ENCODE measurements around the gene SACS. TPM values are rescaled to one million over a fixed set of nuclear protein-coding genes. Genes with fewer than 3 reads are reported as not detected.
A peak's percentile ranks its signal among the peaks of the same experiment; 100 is the strongest.

SACS gene
- total RNA-seq, 6 experiments from 2014 or later: 1.5 to 5.9 (median 3.3) TPM

DNA sequence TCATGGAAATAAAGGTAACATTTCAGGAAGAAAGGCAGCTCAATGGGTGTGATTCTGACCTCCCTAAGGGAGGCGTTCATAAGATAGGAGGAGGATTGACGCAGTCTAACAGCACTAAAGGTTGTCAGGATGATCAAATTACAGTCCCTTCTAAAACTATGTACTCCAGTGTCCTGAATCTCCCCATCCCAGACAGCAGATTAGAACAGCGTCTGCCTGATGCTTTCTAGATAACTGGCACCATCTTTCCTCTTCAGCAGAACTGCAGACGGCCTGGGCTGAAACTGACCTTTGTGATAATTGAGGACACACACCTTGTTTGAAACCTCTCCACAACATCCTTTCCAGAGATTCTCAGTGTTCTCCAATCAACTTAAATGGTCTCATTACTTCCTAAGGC is 25.5 kb upstream of the SACS start:
- 69% methylated on average over 4 of the region's 4 CpGs for WGBS (ENCODE audit: insufficient coverage, low coverage, low lambda C conversion rate, missing lambda C conversion rate)
- Histone ChIP-seq H3K27ac (no peak overlapping the region), H3K4me3 (no peak overlapping the region), H3K36me3 (no peaks in the 10 kb centered on the region), H3K27me3 (no peaks in the 10 kb centered on the region), H3K9me3 (no peaks in the 10 kb centered on the region), H3K4me1 (peaks cover 0 to 3% (median 0%) of the 10 kb centered on the region in 4 donors)
- no peak for DNase-seq
- TF ChIP-seq POLR2A (IDR thresholded peaks at IDR 0.05): no peak
- TF ChIP-seq, protein P1, sequence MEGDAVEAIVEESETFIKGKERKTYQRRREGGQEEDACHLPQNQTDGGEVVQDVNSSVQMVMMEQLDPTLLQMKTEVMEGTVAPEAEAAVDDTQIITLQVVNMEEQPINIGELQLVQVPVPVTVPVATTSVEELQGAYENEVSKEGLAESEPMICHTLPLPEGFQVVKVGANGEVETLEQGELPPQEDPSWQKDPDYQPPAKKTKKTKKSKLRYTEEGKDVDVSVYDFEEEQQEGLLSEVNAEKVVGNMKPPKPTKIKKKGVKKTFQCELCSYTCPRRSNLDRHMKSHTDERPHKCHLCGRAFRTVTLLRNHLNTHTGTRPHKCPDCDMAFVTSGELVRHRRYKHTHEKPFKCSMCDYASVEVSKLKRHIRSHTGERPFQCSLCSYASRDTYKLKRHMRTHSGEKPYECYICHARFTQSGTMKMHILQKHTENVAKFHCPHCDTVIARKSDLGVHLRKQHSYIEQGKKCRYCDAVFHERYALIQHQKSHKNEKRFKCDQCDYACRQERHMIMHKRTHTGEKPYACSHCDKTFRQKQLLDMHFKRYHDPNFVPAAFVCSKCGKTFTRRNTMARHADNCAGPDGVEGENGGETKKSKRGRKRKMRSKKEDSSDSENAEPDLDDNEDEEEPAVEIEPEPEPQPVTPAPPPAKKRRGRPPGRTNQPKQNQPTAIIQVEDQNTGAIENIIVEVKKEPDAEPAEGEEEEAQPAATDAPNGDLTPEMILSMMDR (IDR thresholded peaks at IDR 0.05): no peak
- no peak for ATAC-seq
- intact Hi-C loops (cut with DNase I): no loop called here

DNA sequence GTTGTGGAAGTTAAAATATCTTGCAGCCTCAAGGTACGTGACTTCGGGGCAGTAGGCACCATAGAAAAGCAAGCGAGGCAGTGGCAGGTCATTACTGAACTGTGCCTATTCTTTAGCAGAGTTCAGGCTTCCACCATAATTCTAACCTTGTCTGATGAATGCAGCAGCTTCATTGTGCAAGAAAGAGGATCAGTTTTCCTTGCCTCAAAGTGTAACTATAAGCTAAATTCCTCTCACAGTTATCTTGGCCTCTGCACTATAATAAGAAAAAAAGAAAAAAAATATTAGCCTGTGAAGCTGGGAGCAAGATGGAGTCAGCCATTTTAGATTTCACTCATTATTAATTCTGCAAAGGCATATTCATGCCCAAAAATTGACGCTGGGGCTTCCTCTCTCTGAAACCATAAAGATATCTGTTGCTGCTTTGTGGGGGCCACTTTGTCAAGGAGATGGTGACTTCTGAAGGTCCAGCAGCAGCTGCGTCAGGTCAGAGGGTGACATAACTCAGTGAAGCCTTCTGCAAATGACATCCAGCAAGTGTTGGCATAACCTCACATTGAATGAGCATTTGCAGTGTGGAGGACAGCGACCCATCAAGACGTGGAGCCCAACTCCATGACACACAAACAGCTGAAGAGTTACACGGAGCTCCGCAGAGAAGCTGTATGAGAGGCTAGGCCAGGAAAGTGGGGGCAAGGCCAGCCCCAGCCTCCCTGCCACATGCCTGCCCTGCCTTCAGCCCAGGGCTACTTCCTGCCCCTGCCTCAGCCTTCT is 23.1 kb upstream of the SACS start:
- DNase-seq (no peak), ATAC-seq (no peak)
- intact Hi-C loops (cut with DNase I): no loop called here
- Histone ChIP-seq H3K4me3 (no peak overlapping the region), H3K9me3 (no peaks in the 10 kb centered on the region), H3K27ac (no peak overlapping the region), H3K36me3 (no peaks in the 10 kb centered on the region), H3K4me1 (peaks cover 0 to 3% (median 0%) of the 10 kb centered on the region in 4 donors), H3K27me3 (no peaks in the 10 kb centered on the region)
- 87% methylated on average over 5 of the region's 9 CpGs for WGBS (ENCODE audit: insufficient coverage, low coverage, low lambda C conversion rate, missing lambda C conversion rate)
- no peak for TF ChIP-seq POLR2A (IDR thresholded peaks at IDR 0.05)
- TF ChIP-seq, protein P1 (IDR thresholded peaks at IDR 0.05): no peak

DNA sequence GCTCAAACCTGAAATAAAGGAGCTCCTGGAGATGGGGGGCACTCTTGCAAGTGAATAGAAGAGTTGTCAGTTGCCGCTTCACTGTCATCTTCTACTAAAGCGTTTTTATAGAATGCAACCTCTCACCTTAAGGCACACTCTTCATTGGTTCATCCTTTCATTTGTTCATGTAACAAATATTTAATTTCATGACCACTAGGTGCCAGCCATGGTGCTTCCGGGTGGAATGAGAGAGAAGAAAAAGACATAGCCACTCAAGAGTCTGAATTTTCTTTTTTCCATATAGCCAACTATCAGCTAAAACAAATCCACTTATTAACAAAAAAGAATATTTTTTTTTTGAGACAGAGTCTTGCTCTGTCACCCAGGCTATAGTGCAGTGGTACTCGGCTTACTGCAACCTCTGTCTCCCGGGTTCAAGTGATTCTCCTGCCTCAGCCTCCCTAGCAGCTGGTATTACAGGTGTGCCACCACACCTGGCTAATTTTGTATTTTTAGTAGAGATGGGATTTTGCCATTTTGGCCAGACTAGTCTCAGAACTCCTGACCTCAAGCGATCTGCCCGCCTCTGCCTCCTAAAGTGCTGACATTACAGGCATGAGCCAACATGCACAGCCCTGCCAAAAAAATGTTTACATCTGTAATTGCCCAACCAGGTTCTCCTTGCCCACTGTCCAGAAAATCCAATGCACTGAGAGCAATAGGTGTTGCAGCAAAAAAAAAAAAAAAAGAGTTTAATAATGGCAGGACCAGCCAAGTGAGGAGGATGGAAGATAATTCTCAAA is 22.1 kb upstream of the SACS start:
- H3K36me3 ChIP-seq: no peaks in the 10 kb centered on the region
- DNase-seq (peak; percentile 44 to 71 (median 67)), ATAC-seq (peak; percentile 82 to 96 (median 92))
- 65% methylated on average over 7 of the region's 7 CpGs for WGBS (ENCODE audit: insufficient coverage, low coverage, low lambda C conversion rate, missing lambda C conversion rate)
- no peak overlapping the region for H3K27ac ChIP-seq
- peaks cover 0 to 3% (median 0%) of the 10 kb centered on the region in 4 donors for H3K4me1 ChIP-seq
- H3K9me3 ChIP-seq: no peaks in the 10 kb centered on the region
- intact Hi-C loops (cut with DNase I): no loop called here
- no peak for TF ChIP-seq POLR2A (IDR thresholded peaks at IDR 0.05)
- TF ChIP-seq, protein P1 (IDR thresholded peaks at IDR 0.05): no peak
- no peak overlapping the region for H3K4me3 ChIP-seq
- H3K27me3 ChIP-seq: no peaks in the 10 kb centered on the region

DNA sequence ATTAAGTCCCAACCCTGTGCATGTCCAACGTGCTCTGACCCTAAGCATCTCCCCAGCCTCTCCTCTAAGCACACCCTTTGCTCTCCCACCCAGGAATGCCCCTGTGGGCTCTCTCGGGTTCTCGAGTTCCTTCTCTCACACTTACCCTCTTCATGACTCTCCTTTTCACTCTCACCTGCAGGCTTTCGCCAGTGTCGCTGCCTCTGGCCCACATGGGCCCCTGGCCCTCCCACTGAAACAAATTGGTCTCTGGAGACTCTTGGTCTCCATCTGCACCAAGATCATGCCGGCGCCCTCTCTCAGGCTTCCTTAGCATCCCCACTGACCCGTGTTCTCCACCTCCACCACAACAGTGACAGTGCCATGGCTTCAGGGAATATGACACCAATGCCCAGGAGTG is 19.6 kb upstream of the SACS start:
- intact Hi-C loops (cut with DNase I): no loop called here

More for the DNA sequence above, 19.6 kb upstream of the SACS start:
- Histone ChIP-seq H3K4me1 (peaks cover 0 to 3% (median 0%) of the 10 kb centered on the region in 4 donors), H3K4me3 (no peak overlapping the region), H3K36me3 (no peaks in the 10 kb centered on the region), H3K27ac (no peak overlapping the region), H3K27me3 (no peaks in the 10 kb centered on the region), H3K9me3 (no peaks in the 10 kb centered on the region)
- DNase-seq (no peak), ATAC-seq (no peak)
- WGBS (ENCODE audit: insufficient coverage, low coverage, low lambda C conversion rate, missing lambda C conversion rate): 86% methylated on average over 7 of the region's 8 CpGs
- TF ChIP-seq, protein P1 (IDR thresholded peaks at IDR 0.05): no peak
- TF ChIP-seq POLR2A (IDR thresholded peaks at IDR 0.05): no peak
